ENCODE results near the gene HMMR.

The HMMR gene

GRCh38 chr5:163440954-163441353, 19.5 kb upstream of the HMMR start:
- DNase-seq (ENCODE audit: low read depth in 1 of 2, low spot score in 1 of 2): no peak
- Histone ChIP-seq H3K4me3 (replicated peaks; ENCODE audit: insufficient read depth, low read length) (no peak overlapping the region), H3K27me3 (ENCODE audit: insufficient read depth, poor library complexity, severe bottlenecking) (no peaks in the 10 kb centered on the region), H3K27ac (replicated peaks) (no peak overlapping the region)
- TF ChIP-seq REST (IDR thresholded peaks at IDR 0.05; ENCODE audit: insufficient replicate concordance, low read depth): no peak

- DNase-seq (ENCODE audit: low read depth in 1 of 2, low spot score in 1 of 2): no peak
- Histone ChIP-seq H3K4me3 (replicated peaks; ENCODE audit: insufficient read depth, low read length) (no peak overlapping the region), H3K27me3 (ENCODE audit: insufficient read depth, poor library complexity, severe bottlenecking) (no peaks in the 10 kb centered on the region), H3K27ac (replicated peaks) (no peak overlapping the region)
- TF ChIP-seq GABPA (IDR thresholded peaks at IDR 0.05; ENCODE audit: low read depth): no peak
- no peak for TF ChIP-seq REST (IDR thresholded peaks at IDR 0.05; ENCODE audit: insufficient replicate concordance, low read depth)
- no peak for TF ChIP-seq POLR2AphosphoS5 (IDR thresholded peaks at IDR 0.05; ENCODE audit: low read depth)
- TF ChIP-seq CTCF (IDR thresholded peaks at IDR 0.05; ENCODE audit: insufficient read depth, low read length): no peak
- TF ChIP-seq SPI1 (IDR thresholded peaks at IDR 0.05; ENCODE audit: borderline replicate concordance, low read depth): no peak
These were observed 15.9 kb upstream of the HMMR start for GRCh38 chr5:163444526-163444925.

GRCh38 chr5:163445345-163445744, 15.1 kb upstream of the HMMR start:
- H3K27ac ChIP-seq (replicated peaks): no peak overlapping the region
- no peak overlapping the region for H3K4me3 ChIP-seq (replicated peaks; ENCODE audit: insufficient read depth, low read length)
- no peak for TF ChIP-seq POLR2AphosphoS5 (IDR thresholded peaks at IDR 0.05; ENCODE audit: low read depth)
- no peak for TF ChIP-seq GABPA (IDR thresholded peaks at IDR 0.05; ENCODE audit: low read depth)
- no peak for TF ChIP-seq CTCF (IDR thresholded peaks at IDR 0.05; ENCODE audit: insufficient read depth, low read length)
- TF ChIP-seq SPI1 (IDR thresholded peaks at IDR 0.05; ENCODE audit: borderline replicate concordance, low read depth): no peak
- TF ChIP-seq REST (IDR thresholded peaks at IDR 0.05; ENCODE audit: insufficient replicate concordance, low read depth): no peak
- DNase-seq (ENCODE audit: low read depth in 1 of 2, low spot score in 1 of 2): no peak
- H3K27me3 ChIP-seq (ENCODE audit: insufficient read depth, poor library complexity, severe bottlenecking): no peaks in the 10 kb centered on the region

GRCh38 chr5:163447191-163447590, 13.2 kb upstream of the HMMR start:
- DNase-seq (ENCODE audit: low read depth in 1 of 2, low spot score in 1 of 2): no peak
- TF ChIP-seq POLR2AphosphoS5 (IDR thresholded peaks at IDR 0.05; ENCODE audit: low read depth) (no peak), CTCF (IDR thresholded peaks at IDR 0.05; ENCODE audit: insufficient read depth, low read length) (no peak), REST (IDR thresholded peaks at IDR 0.05; ENCODE audit: insufficient replicate concordance, low read depth) (no peak), SPI1 (IDR thresholded peaks at IDR 0.05; ENCODE audit: borderline replicate concordance, low read depth) (no peak), GABPA (IDR thresholded peaks at IDR 0.05; ENCODE audit: low read depth) (no peak)
- no peak overlapping the region for H3K27ac ChIP-seq (replicated peaks)

More at GRCh38 chr5:163447191-163447590, 13.2 kb upstream of the HMMR start:
- H3K4me3 ChIP-seq (replicated peaks; ENCODE audit: insufficient read depth, low read length): no peak overlapping the region
- no peaks in the 10 kb centered on the region for H3K27me3 ChIP-seq (ENCODE audit: insufficient read depth, poor library complexity, severe bottlenecking)
